Cerebellar cortex (tissue), 1 donor: ENCODE data around the gene GUCA1A.
"Not testable (repeated sequence)": the region's sequence is repeated elsewhere in the genome, so short reads cannot be mapped to it uniquely, and the experiment has no call there.

ENCODE experiments used
- DNase-seq: peaks from one replicate; pipeline ENCODE4 v3.0.0-alpha.2; 2015; ENCODE audit warnings: low spot score

GUCA1A gene

DNA sequence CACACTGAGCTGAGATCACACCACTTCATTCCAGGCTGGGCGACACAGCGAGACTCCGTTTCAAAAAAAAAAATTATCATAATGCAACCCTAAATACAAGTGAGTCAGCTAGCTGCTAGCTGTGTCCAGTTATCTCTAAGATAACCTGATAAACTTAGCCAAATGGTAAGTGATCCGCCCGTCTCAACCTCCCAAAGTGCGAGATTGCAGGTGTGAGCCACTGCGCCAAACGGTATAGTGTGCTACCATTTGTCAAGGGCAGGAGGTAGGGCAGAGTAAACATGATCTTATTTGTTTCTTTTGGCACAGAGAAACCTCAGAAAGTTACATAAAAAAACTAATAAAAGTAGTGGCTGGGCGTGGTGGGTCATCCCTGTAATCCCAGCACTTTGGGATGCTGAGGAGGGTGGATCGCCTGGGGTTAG is 26.0 kb upstream of the GUCA1A start:
- DNase-seq, result no peak

- no peak for DNase-seq
These were observed 25.1 kb upstream of the GUCA1A start for GRCh38 chr6:42148058-42148457.

GRCh38 chr6:42150254-42150653 is 22.9 kb upstream of the GUCA1A start:
- DNase-seq, result no peak

DNA sequence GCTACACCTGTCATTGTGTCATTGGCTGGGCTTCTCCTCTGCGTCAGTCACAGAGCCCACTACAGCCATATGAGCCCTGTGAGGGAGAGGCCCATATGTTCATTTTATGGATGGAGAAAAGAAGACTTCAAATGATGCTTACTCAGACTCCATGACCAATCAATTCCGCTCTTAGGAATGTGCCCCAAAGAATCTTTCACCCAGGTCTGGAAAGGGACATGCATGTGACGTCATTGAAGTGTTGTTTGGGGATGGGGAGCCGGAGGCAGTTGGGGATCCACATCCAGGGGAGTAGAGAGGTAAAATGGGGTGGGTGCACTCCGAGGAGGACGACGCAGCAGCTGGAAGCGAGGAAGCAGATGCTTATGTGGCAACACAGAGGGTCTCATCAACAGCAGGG is 21.1 kb upstream of the GUCA1A start:
- no peak for DNase-seq

GRCh38 chr6:42152528-42153213 is 20.5 kb upstream of the GUCA1A start:
- not testable (repeated sequence) for DNase-seq

- no peak for DNase-seq
These were observed 19.2 kb upstream of the GUCA1A start for GRCh38 chr6:42153921-42154320.

DNA sequence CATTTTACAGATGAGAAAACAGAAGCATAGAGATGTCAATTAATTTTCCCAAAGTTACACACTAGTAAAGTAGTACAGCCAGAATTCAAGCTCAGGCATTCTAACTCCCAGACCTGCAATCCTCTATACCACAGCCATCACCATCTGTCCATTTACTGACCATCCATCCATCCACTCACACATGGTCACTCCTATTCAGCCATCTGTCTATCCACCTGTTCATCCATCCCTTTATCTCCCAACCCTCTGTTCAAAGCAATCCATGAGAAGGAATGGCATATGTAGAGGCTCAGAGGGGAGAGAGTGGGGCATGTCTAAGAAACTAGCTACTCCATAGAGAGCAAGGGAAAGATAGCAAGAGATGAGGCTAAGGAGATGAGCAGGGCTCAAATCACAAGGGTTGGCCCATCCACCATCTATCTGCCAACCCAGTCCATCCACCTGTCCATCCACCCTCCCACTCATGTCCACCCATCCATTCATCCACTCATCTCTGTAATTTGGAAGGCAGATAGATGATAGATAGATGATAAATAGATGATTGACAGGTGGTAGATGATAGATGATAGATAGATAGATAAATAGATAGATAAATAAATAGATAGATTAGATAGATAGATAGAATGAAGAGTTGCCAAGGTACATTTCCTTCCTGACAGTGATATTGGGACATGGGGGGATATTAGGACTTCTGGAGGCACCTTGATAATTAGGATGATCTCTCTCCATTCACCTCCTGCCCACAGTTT is 18.5 kb upstream of the GUCA1A start:
- peak; percentile 85 for DNase-seq

- DNase-seq, result no peak
These were observed 17.9 kb upstream of the GUCA1A start for GRCh38 chr6:42155293-42155692.

DNA sequence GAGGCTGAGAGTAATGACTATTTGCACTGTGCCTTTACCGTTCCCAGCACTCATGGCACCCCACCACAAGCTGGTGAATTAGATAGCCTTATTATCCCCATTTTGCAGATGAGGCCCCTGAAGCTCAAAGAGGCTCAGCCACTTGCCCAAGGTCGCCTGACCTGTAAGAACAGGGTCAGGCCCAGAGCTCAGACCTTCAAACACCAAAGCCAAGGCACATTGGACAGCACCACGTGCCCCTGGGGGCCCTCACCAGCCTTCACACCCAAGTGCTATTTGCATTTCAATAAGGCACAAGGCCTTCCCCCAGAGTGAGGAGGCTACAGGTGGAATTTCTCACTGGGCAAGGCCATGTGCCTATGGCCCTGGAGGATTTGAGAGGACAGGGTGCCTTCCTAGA is 16.5 kb upstream of the GUCA1A start:
- no peak for DNase-seq

- DNase-seq, result no peak
These were observed 15.2 kb upstream of the GUCA1A start for GRCh38 chr6:42158011-42158410.

DNA sequence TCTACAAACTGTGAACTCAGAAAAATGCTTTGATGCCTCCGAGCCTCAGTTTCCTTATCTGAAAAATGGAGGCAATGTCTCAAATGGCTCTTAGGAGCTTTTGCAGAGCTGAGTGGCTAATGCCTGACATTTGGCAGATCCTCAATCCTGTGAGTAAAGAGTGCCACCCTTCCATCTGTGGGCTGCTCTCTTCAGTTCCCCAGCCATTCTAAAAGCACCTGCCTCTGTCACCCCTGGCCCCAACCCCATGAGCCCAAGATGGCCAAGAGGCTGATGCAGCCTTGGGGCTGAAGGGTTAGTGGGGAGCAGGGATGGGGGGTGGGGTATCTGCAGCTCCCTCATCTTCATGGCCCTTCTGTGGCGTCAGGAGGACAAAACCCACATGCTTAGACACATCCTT is 14.5 kb upstream of the GUCA1A start:
- no peak for DNase-seq

GRCh38 chr6:42159431-42160024 is 13.6 kb upstream of the GUCA1A start:
- DNase-seq, result no peak

GRCh38 chr6:42162384-42162783 is 10.8 kb upstream of the GUCA1A start:
- no peak for DNase-seq

GRCh38 chr6:42162812-42163211 is 10.4 kb upstream of the GUCA1A start:
- DNase-seq, result no peak

DNA sequence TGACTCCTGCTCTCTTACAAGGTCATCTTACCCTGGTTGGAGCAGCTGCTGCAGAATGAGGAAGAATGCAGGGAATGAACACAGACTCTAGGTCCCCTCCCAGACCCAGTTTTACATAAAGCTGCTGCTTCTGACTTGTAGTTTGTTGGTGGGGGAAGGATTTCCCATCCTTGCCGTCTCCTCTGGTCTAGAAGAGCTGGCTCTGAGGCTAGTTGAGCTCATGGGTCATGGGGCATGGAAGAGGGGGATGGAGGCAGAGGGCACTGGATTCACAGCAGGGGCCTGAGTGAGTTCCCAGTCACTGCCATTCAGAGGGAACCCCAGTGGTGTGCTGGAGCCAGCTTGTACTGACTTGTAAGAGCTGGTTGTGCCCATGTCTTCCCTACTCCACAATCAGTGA is 9.2 kb upstream of the GUCA1A start:
- no peak for DNase-seq

GRCh38 chr6:42165016-42165415 is 8.1 kb upstream of the GUCA1A start:
- DNase-seq, result peak; percentile 70

DNA sequence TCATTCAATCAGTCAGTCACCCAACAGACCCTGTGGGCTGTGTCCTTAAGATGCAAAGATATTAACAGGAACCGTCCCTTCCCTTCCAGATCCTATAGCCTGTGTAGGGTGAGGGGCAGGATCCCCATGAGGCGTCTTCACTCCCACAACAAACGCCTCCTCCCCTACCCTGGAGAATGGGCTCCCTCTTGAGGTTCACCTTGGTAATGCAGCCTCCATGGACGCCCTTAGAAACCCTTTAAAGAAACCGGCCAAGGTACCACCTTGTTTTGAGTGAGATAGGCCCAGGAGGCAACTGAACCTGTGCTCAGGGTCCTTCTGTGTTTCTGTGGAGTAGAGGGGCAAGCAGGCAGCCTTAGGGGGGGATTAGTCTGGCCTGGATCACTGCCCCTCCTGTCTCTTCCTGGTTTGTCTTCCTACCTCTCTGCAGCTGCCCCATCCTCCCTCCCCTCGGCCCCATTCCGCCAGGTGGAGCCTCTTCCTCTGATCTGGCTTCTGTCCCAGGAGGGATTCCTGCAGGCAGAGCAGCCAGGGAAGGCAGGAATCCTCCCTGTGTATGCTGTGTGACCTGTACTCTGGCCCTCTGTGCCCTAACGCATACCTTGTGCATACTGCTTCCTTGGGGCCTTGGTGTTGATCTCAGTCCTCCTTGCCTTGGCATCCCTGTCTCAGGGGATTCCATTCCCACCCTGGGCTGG is 6.6 kb upstream of the GUCA1A start:
- DNase-seq, result peak; percentile 77

DNA sequence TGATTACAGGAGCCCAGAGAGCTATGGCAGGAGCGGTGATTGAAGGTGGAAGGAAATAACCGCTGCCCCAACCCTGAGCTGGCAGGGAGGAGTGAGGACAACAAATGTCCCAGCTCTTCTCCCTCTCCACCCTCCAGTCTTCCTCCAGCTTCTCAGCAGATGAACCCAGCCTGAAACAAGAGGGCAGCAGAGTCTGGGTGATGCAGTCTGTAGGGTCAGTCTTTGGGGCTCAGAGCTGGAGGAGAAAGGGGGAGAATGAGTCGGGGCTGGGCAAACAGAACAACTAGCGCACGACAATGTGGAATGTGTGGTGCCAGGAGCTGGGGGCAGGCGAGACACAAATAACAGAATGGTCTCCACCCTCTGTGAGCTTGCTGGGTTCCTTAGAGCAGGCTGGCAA is 4.5 kb upstream of the GUCA1A start:
- no peak for DNase-seq

- DNase-seq, result not testable (repeated sequence)
These were observed 3.4 kb upstream of the GUCA1A start for GRCh38 chr6:42169780-42170179.

GRCh38 chr6:42171813-42172581 is 1.2 kb upstream of the GUCA1A start:
- DNase-seq, result no peak

DNA sequence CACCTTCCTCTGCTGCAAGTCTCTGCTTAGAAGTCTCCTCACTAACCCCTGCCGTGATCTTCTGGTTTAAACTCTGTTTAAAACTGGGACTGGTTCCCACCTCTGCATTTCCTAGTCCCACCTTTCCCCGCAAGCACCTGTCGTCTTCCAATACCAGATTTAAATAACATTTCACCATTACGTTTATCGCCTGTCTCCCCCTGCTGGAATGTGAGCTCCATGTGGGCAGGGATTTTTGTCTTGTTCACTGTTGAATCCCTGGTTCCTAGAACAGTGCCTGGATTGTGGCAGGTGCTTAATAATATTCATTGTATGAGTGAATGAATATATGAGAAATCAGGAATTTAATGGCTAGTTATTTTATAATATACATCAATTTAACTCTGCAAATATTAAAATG is 2.7 kb downstream of the GUCA1A start:
- no peak for DNase-seq

DNA sequence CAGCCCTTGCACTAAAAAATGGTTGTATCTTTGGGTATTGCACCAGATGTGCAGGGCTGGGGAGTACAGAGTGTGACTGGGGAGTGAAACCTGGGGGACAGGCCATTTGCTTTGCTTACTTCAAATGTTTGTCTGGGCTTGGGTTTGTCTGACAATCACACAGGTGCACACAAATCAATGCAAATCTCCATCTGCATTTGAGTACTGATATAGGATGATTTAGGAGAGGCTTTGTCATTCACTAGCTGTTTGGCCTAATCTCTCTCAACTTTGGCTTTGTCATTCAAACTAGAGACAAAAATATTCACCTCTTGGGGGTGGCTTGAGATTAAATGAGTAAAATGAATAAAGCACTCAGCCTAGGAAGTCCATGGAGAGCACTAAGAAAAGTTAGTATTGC is 3.8 kb downstream of the GUCA1A start:
- DNase-seq, result no peak
